Activated naive CD4-positive, alpha-beta T cell treated with anti-CD3 and anti-CD28 coated beads, Interleukin-2, amount 50 U/mL, for 72 hours (primary cell): ENCODE results near the gene MS4A13. TPM values are rescaled to one million over a fixed set of nuclear protein-coding genes. Genes with fewer than 3 reads are reported as not detected.

Experiments used
- total RNA-seq, 2 donors: library from RNA; stranded (reverse); gene quantifications; one replicate each; pipeline ENCODE4 v1.2.3, GENCODE V29; 2022

MS4A13 gene
- total RNA-seq, 2 donors from 2014 or later, result not detected

Other genes with a start within 250 kb of the MS4A13 start
- gene MS4A4A, start 234.7 kb upstream of the MS4A13 start, total RNA-seq, result not detected
- not detected for gene MS4A6E, start 188.1 kb upstream of the MS4A13 start, total RNA-seq
- not detected for gene MS4A7, start 136.9 kb upstream of the MS4A13 start, total RNA-seq
- not detected for gene MS4A14, start 118.9 kb upstream of the MS4A13 start, total RNA-seq
- gene MS4A5, start 85.8 kb upstream of the MS4A13 start, total RNA-seq, result not detected
- under 1 TPM in 1 of 2 donors, not detected in 1; 0.27 TPM for gene MS4A1, start 59.5 kb upstream of the MS4A13 start, total RNA-seq
- gene MS4A12, start 22.6 kb upstream of the MS4A13 start, total RNA-seq, result not detected
- not detected for gene MS4A8, start 184.2 kb downstream of the MS4A13 start, total RNA-seq
- gene MS4A18, start 209.3 kb downstream of the MS4A13 start, total RNA-seq, result not detected
- gene MS4A15, start 241.5 kb downstream of the MS4A13 start, total RNA-seq, result not detected